ENCODE measurements around the gene FUZ. TPM values are rescaled to one million over a fixed set of nuclear protein-coding genes. Genes with fewer than 3 reads are reported as not detected.

Gene FUZ
- total RNA-seq, 6 experiments from 2014 or later = 3.7 to 10.7 (median 6.3) TPM

DNA sequence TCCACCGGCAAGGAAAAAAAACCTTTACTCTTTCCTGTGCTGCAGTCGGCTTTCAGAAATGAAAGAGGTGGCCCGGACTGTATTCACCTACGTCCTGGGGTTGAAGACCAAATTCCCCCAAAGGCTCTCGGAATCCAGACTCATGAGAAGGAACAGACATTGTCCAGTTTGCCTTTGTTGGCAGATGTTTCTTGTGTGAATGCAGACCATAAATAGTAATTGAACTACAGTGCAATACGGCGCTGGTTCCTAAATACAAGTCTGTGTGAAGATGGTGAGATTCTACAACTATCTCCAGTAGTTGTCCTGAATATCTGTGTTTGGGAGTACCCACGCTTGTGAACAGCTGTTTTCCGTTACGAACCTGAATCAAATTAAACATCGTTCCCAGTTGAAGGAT is 26.6 kb upstream of the FUZ start:
- Histone ChIP-seq H3K4me1 (no peaks in the 10 kb centered on the region), H3K9me3 (no peaks in the 10 kb centered on the region), H3K4me3 (no peak overlapping the region), H3K27ac (no peak overlapping the region), H3K36me3 (peaks cover 0 to 25% (median 6%) of the 10 kb centered on the region in 4 donors), H3K27me3 (no peaks in the 10 kb centered on the region)
- 100% methylated on average over 8 of the region's 11 CpGs for WGBS (ENCODE audit: insufficient coverage, low coverage, low lambda C conversion rate, missing lambda C conversion rate)
- TF ChIP-seq CTCF (IDR thresholded peaks at IDR 0.05) (no peak), POLR2A (IDR thresholded peaks at IDR 0.05) (no peak)
- intact Hi-C loops (cut with DNase I) = no loop called here
- no peak for ATAC-seq
- no peak for DNase-seq

DNA sequence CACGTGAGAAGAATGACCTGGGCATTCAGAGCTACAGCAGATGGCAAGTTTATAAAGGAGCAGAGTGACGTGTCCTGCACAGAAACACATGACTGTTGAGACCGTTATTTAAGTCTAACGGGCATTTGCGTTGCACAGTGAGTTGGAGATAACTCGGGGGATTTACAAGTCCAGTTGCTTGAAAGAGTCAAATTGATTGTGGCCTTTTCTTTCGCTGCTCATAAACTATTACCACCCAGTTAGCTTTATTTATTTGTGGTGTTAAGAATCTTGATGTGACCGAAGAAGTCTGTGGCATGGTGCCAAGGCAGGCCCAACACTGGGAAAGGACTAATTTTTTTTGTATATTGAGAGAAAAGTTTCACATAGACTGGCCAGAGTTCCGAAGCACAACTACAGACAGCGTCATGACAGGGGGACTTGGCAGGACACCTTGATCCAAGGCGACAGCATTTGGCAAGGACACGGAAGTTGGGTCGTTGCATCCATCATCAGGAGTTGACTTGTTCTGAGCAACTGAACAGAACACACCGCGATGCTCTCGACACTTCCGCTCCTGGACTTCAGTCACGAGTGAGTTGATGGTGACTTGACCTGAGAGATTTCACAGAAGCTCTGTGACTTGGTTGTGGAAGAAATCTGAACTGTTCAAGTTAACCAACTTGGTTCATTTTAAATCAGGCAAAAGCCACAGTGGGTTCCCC is 25.9 kb upstream of the FUZ start:
- H3K4me1 ChIP-seq = no peaks in the 10 kb centered on the region
- no peak overlapping the region for H3K4me3 ChIP-seq
- peaks cover 0 to 29% (median 6%) of the 10 kb centered on the region in 4 donors for H3K36me3 ChIP-seq
- H3K27ac ChIP-seq = no peak overlapping the region
- H3K9me3 ChIP-seq = no peaks in the 10 kb centered on the region
- no peak for ATAC-seq
- no peak for DNase-seq
- no peak for TF ChIP-seq CTCF (IDR thresholded peaks at IDR 0.05)
- no peak for TF ChIP-seq POLR2A (IDR thresholded peaks at IDR 0.05)
- intact Hi-C loops (cut with DNase I) = no loop called here
- H3K27me3 ChIP-seq = no peaks in the 10 kb centered on the region
- WGBS (ENCODE audit: insufficient coverage, low coverage, low lambda C conversion rate, missing lambda C conversion rate) = 92% methylated on average over 12 of the region's 18 CpGs

- intact Hi-C loops (cut with DNase I) = no loop called here
- DNase-seq (no peak), ATAC-seq (no peak)
- Histone ChIP-seq H3K27me3 (no peaks in the 10 kb centered on the region), H3K9me3 (no peaks in the 10 kb centered on the region), H3K36me3 (peaks cover 0 to 33% (median 6%) of the 10 kb centered on the region in 4 donors), H3K4me3 (no peak overlapping the region), H3K27ac (no peak overlapping the region), H3K4me1 (no peaks in the 10 kb centered on the region)
- TF ChIP-seq CTCF (IDR thresholded peaks at IDR 0.05) (no peak), POLR2A (IDR thresholded peaks at IDR 0.05) (no peak)
- WGBS (ENCODE audit: insufficient coverage, low coverage, low lambda C conversion rate, missing lambda C conversion rate) = 96% methylated on average over 4 of the region's 9 CpGs
Measured at GRCh38 chr19:49837425-49837824, 24.3 kb upstream of the FUZ start.

GRCh38 chr19:49837009-49837310 is 23.9 kb upstream of the FUZ start:
- ATAC-seq = no peak
- peaks cover 0 to 38% (median 6%) of the 10 kb centered on the region in 4 donors for H3K36me3 ChIP-seq
- H3K4me1 ChIP-seq = no peaks in the 10 kb centered on the region
- no peak for DNase-seq
- no peak for TF ChIP-seq CTCF (IDR thresholded peaks at IDR 0.05)
- no peak for TF ChIP-seq POLR2A (IDR thresholded peaks at IDR 0.05)
- H3K27me3 ChIP-seq = no peaks in the 10 kb centered on the region
- intact Hi-C loops (cut with DNase I) = no loop called here
- H3K27ac ChIP-seq = no peak overlapping the region
- H3K9me3 ChIP-seq = no peaks in the 10 kb centered on the region
- H3K4me3 ChIP-seq = no peak overlapping the region
- no CpG with 5 or more reads among the region's 5 CpGs for WGBS (ENCODE audit: insufficient coverage, low coverage, low lambda C conversion rate, missing lambda C conversion rate)
